AG08395 (cell line): Measurements from ENCODE around the gene CAMK1D.
"Not testable (repeated sequence)": the region's sequence is repeated elsewhere in the genome, so short reads cannot be mapped to it uniquely, and the experiment has no call there.

Source experiments
- DNase-seq: peaks from one replicate; pipeline ENCODE4 v3.0.0; 2012; ENCODE audit warnings: mixed read lengths, low spot score

The CAMK1D gene

DNA sequence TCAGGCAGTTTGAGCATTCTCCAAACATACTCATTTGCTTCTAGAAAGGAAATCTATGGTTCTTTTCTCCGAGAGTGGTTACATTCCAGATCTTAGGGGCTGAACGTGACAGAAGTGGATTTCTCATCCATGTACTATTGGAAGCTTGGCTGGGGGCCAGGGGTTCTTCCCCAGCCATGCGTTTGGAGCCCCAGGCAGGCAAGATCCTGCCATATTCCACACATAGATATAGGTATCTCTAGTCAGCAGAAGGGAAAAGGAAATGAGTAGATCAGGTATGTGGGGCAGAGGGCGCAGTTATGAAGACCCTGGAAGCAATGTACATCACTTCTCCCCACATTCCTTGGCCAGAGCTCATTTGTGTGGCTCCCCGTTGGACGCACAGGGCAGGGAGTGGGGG lies 352.3 kb downstream of the CAMK1D start:
- DNase-seq, result no peak

DNA sequence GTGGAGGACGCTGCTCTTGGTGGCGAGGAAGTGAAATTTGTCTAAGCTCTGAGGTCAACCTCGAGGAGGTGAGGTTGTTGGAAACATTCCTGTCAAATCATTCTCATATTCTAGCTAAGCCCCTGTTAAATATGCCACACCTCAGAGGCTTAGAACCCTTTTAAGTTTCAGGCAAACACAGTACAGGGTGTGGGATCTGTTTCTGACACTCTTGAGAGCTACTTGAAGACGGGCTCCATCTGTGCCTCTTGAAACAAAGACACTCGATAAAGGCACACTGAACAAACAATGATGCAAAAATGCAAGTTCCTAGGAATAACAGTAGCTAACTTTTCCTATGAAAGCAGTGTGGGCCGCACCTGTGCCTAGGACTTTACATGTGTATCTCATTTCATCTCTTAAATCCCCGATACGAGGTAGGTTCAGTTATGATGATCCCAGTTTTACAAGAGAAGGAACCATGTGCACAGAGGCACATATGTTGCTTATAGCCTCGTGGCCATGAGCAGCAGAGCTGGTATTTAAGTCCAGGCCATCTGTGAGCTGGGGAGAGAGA lies 352.9 kb downstream of the CAMK1D start:
- DNase-seq, result no peak

DNA sequence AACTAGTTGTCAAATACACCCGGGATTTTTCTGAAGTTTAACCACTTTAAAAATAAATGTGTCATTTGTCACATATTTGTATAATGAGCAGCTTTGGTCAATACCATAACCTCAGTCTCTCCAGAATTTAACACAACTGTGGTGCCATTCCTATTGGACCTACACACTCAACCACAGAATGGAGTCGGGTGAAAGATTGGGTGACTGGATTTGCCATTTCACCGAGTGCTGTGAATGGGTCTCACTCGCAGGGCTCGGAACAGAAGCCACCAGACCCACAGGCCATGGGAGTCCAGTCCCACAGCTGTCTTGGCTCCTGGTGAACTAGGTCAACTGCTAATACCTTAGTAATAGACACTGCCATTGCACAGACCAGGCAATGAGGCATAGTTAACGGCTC lies 353.8 kb downstream of the CAMK1D start:
- no peak for DNase-seq

DNA sequence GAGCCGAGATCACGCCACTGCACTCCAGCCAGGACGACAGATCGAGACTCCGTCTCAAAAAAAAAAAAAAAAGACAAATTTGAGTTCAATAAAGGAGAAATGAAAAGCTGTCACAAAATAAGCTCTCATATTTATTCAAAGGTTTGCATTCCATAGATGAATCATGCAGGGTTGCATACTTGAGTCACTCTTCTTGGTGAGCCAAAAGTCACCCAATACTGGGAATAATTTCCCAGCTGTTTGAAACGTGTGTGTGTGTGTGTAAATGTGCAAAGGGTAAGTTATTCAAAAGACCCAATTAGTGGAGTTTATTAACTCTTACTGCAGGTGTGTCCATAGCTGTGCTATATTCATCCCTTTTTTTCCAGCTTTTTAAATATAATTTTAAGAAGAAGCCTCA lies 354.5 kb downstream of the CAMK1D start:
- peak; percentile 54 for DNase-seq

DNA sequence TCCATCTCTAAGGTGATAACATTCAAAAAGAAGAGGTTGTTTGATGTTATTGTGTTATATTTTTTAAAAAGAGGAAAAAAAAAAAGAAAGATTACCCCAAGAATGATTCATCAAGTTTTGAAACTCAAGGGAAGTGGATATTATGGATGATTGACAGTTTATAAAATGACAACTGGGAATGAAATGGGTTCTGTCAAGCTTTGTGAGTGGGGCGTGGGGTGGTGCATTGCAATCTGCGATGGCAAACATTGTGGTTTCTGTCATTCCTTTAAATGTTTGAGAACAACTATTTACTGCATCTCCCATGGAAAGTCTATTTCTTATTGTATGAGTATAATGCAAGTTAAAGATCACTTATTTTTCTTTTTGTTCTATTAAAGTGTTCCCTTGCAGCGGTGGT lies 355.1 kb downstream of the CAMK1D start:
- no peak for DNase-seq

DNA sequence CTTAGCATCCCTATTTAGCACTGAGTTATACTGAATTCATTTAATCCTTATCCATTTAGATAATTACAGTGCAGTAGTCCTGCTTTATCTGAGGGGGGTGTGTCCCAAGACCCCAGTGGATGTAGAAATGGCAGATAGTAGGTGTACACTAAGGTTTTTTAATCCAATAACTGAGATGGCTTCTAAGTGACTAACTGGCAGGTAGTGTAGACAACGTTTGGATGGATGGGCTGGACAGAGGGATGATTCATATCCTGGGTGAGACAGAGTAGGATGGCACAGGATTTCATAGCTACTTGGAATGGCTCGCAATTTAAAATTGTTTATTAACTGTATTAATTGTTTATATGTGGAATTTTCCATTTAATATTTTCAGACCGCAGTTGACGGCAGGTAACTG lies 356.6 kb downstream of the CAMK1D start:
- no peak for DNase-seq

DNA sequence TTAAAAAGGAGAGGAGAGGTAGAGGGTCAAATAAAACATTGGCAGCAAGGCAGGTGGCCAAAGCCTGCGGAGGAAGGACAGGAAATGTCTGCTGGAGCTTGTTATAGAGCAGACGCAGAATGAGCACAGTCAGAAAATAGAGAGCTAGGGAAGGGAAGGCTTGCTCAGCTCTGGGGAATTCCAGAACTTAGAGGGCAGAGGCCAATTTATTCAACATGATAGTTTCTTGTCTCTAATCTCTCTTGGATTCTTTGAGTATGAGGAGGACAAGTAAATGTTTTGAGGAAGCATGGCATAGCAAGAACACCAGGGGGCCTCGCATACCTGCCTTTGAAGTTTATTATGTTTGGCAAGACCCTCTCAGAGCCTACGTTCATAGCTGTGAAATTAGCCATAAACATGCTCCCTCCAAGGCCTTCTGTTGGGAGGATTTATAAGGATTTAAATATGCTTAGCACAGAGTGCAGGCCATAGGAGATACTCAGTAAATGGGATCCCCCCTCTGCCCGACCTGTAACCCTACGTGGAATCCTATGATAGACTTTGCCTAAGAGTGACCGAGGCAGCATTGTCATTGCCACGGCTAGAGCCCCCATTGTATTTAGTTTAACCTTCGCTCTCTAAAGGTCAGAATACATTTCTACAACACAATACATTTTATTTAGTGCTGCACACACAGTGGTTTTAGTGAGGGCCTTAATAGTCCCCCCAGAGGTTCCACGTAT lies 358.3 kb downstream of the CAMK1D start:
- peak; percentile 54 for DNase-seq

DNA sequence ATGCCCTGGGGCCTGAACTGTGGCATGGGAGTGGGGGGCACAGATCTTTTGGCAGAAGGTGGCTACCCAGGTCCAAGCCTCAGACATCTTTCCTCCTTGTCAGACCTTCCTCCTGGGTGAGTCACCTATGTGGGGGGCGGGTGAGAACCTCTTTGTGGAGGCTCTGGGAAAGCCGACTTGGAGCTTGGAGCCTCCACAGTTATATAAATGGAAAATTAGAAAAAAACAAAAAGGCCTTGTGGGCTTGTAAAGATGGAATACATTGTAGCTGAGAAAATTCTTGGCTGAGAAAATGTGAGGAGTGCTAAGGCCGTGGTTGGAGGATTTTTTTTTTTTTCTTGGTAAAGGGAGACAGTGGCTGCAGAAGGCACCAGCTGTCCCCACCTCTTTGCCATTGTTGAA lies 359.7 kb downstream of the CAMK1D start:
- DNase-seq, result no peak

DNA sequence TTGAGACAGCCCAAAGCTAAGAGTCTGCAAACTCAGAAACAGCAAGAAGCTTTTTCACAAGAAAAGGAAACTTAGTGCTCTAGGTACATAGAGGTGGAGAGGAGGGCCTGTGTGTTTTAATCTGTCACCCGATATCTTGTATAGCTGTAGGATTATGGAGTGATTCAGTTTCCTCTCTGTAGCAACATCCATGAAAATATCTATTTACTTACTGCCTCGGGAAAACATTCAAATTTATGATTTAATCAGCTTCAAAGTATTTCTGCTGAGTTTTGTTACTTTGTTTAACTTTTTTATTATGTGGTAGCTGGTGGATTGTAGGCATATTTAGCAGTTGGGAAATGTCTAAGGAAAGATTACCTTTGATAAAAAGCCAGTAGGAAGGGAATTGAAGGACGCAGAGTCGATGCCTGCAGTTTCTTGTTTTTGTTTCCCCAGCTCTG lies 360.2 kb downstream of the CAMK1D start:
- peak; percentile 32 for DNase-seq

DNA sequence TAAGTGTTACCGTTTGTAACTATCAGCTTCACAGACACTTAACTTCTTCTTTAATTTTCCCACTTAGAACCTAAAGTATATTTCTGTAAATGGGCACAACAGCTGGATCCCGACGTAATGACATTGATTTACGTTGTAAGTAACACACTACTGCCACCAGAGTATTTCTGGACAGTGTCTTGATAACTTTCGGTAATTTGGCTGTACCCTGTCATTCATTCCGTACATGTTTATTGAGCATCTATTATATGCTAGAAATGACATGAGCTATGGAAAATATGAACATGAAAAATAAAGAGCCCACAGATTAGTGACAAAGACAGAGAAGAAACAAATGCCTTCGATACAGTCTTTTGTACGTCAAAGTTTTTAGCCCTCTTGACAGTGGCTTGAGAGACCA lies 360.8 kb downstream of the CAMK1D start:
- DNase-seq, result no peak

DNA sequence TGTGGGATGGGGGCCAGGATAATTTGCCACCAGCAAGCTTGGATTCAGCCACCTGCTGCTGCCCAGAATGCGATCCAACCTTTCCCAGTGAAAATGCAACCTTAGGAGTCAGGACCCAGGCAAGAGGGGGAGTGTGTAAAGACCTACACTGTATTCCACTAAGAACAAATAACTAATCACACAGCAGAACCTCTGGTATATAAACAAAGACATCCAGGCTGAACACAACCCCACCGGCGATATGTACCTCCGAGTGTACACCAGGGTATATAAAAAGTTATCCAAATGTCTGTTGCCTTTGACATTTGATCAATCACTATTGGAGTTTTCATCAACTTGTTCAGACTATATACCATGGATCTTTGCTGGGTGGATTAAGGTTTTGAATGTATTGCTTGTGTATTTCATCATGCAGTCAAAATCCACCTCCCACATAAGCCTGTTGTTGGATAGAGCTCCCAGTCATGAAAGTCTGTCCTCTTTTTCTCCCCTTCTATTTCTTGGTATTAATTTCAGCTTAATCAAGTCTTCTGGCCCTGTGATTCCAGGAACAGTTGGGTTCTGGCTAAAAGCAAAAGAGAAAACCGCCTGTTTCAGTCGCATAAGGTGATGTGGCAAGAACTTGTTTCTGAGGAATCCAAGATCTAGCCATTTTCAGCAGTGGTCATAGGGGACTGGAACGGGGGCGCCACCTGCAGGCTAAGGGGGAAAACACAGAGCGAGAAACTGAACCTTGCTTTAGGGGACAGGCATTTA lies 361.4 kb downstream of the CAMK1D start:
- DNase-seq, result peak; percentile 82

DNA sequence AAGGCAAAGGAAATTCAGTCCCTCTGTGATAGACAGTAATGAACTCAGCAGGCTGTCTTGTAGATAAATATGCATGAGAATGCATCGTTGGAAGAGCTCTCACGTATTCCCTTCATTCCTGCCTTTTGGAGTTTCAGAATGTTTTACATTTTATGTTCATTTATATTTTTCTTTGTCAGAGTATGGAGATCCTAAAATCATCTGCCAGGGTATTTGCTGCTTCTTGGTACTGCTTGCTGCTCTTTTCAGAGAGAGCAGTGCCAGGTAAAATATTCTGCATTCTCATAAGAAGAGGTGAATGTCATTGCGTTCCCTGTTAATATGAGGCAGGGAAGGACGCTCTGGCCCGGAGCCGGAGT lies 362.0 kb downstream of the CAMK1D start:
- no peak for DNase-seq

DNA sequence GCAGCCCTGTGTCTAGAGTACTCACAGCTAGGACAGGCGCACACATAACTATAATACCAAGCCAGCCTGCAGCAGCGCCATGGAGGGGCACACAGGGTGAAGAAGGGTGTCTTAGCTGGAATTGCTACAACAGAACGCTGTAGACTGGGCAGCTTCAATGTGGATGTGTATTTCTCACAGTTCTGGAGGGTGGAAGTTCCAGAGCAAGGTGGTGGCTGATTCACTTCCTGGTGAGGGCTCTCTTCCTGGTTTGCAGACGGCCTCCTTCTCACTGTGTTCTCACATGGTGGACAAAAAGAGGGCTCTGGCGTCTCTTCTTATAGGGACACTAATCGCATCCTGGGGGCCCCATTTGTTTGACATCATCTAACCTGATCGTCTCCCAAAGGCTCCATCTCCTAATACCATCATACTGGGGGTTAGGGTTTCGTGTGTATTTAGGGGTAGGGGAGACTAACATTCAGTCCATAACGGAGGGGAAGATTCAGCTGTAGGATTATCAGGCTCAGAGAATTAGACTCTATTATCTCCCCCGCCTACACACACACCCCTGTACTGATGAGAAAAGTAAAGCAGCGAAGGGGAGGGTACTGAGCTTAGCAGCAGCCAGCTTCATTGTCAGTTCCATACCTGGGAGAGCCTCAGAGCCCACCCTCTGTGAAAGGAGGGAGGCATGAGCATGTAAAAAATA lies 363.1 kb downstream of the CAMK1D start:
- DNase-seq, result no peak

DNA sequence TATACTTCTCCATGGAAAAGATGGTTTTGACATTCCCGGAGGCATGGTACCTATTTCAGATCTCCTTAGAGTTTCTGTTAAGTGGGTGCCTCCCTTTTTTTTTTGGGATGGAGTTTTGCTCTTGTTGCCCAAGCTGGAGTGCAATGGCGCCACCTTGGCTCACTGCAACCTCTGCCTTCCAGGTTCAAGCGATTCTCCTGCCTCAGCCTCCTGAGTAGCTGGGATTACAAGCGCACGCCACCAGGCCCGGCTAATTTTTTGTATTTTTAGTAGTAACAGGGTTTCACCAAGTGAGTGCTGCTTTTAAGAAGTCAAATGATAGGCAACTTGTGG lies 363.6 kb downstream of the CAMK1D start:
- not testable (repeated sequence) for DNase-seq

DNA sequence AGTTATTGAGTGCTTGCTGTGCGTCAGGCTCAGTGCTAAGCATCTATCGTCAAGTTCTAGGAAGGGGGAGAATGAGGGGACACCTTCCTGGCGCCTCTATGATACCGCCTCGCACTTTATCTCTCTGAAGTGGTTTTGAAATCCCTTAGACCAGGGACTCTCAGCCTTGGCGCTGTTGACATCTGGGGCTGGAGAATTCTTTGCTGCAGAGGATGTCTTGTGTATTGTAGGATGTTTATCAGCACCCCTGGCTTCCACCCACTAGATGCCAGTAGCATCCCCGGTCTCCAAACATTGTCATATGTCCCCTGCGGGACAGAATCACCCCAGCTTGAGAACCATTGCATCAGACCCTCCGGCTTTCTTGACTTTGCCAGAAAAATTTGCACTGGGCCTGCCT lies 366.7 kb downstream of the CAMK1D start:
- DNase-seq, result no peak

DNA sequence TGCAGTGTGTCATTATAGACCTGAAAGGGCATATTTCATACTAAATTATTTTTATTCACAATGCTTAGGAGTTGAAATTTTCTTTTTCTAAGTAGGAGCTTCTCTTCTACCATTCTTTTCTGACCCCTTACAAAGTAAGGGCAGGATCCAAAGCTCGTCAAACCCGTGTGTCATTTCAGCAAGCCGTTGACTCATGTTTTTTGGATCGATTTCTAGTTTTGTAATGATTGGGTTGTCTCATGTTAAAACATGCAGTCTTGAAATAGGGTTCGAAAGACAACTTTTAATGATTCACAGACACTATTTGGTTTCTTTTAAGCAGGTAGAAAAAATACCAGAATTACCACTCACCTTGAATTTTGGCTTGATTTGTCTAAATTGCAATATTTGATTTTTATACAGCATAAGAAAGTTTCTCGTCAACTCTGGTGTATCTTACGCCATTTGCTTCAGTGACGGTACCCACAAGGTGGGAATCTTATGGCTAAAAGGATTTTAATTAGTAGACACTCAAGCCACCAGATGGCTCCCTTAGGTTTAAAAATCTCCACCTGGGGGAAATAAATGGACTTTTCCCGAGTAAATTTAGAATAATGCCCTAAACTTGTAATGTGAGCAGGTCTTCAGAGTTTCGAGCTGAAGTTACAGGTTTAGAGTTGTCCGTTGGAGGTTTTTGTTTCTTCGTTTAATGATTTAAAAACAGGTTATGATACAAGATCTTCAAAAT lies 368.8 kb downstream of the CAMK1D start:
- no peak for DNase-seq

DNA sequence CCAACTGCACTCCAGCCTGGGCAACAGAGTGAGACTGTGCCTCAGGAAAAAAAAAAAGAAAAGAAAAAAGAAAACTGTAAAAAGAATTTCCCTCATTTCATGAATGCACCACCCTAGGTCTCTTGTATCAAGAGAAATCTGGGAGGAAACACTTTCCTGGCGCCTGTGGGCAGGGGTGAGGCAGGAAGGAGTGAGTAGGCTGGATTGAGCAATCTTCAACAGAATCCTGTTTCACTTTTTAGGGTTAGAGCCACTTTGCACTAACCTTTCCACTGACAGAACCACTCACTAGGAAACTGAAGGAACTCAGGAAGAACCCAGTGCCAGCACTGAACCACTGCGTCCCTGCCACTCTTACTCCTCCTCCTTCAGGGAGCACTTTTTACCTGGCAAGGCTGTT lies 370.0 kb downstream of the CAMK1D start:
- DNase-seq, result no peak

DNA sequence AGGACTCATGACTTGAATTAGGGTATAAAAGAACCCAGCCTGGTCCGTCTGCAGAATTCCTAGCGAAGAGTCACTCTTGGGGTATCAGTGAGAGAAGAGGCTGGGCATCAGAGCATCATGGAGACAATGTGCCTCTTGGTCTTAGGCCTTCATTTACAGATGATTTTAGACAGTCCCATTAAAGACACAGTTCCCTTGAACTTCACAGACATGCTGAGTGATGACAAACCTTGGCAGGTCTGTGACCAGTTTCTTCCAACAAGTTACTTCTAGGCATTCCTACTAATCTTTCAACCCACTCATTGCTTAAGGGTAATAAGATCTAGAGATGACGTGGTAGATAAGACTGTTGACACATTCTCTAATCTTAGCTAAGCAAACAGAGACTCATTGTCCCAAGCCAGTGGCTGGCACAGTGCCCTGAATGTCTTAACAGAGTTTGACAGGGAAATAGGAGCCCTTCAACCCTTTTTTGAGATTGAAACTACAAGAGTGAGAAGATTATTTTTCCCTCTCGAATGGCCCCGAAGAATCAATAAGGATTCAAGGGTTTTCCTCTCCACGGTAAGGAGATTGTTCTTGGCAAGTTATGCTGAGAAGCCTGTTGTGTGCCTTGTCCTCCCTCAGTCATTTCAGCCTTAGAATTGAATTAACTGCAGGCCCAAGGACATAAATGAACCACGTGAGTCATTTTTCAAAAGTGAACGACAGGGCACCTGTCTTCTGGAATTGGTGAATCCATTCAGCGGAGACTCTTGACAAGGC lies 371.1 kb downstream of the CAMK1D start:
- no peak for DNase-seq

DNA sequence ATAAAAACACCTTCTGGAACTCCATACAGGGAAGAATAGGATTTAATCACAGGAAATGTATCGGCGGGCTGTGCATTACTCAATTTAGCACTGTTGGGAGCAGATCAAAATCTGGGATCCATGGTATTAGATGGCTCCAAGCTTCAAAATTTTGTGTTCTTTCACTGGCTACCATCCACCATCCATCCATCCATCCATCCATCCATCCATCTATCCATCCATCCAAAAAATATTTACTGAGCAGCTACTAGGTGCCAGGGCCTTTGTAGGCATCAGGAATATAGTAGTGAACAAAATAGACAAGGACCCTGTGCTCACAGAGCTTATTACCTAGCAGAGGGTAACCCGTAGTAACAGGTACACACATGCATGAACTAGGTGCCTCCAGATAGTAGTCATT lies 372.0 kb downstream of the CAMK1D start:
- DNase-seq, result no peak

DNA sequence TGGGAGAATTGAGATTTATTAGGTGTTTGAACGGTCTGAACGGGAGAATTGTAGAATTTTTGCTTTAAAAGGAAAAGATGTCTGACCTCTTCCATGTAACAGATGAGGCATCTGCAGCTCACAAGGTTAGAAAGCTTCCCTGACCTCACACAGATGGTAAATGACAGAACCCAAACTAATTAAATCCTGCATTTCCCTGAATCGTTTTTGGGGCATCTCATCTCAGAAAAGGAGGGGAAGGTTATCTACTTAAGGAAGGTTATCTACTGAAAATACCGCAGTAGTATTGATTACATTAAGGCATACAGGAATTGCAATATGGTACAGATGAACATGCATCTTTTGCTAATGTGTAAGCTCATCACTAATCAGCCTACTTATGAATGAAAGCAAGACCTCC lies 373.9 kb downstream of the CAMK1D start:
- DNase-seq, result no peak

DNA sequence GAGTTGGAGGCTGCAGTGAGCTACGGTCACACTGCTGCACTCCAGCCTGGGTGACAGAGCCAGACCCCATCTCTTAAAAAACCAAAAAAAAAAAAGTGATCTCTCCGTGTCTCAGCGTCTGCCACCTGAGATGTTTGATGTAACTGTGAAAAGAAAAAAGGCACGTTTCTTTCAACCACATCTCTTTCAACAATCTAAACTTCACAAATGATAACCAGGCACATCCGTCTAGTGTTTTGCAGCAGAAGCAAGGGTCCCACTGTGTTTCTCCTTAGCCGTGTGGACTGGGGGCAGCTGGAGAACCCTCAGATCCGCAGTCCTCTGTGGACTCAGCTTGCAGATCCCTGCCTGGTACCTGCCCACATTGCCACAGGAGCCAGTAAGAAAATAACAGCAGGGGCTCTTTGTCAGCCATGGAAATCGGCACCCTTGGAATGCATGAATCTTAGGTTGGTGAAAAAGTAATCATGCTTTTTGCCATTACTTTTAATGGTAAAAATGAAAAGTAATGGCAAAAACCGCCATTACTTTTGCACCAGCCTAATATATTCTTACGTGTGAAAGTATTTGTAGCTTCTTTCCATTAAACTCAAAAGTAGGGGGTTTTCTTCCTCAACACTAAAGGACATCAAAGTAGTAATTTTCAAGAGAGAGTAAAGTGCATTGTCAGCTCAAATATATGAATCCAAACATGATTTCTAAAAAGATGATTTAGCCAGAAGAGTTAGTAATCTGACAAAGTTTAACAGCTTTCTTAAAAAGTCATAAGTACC lies 375.6 kb downstream of the CAMK1D start:
- no peak for DNase-seq
